AG04449 (cell line): ENCODE results near the gene FDXACB1.
A peak's percentile ranks its signal among the peaks of the same experiment; 100 is the strongest.

Experiments used
- CTCF ChIA-PET: fragments of 350-600 bp; formaldehyde crosslinking; extraction: SDS; loops from one replicate; lab custom pipeline; 2021; ENCODE audit warnings: antibody characterized with exemption; lab: Yijun Ruan, JAX
- POLR2A ChIA-PET: fragments of 400-600, 350-600 bp; formaldehyde crosslinking; extraction: SDS; loops from one replicate; lab custom pipeline; 2020; ENCODE audit warnings: antibody characterized with exemption, inconsistent platforms; lab: Yijun Ruan, JAX
- DNase-seq: peaks from one replicate; pipeline ENCODE4 v3.0.0-alpha.2; 2010; ENCODE audit warnings: low read depth, low spot score
- H3K4me3 ChIP-seq: 2 replicates; pipeline ENCODE4 v1.5.1; 2011; ENCODE audit warnings: low read depth, mild to moderate bottlenecking, control low read depth, low read length
- TF ChIP-seq, protein P1 (sequence below): IDR thresholded peaks from one replicate; pipeline ENCODE4 v1.5.1; 2011; ENCODE audit warnings: mild to moderate bottlenecking, moderate library complexity, low read length, control low read depth, inconsistent platforms; ENCODE audit not compliant: insufficient read depth; ENCODE audit errors: missing control alignments

Gene FDXACB1

DNA sequence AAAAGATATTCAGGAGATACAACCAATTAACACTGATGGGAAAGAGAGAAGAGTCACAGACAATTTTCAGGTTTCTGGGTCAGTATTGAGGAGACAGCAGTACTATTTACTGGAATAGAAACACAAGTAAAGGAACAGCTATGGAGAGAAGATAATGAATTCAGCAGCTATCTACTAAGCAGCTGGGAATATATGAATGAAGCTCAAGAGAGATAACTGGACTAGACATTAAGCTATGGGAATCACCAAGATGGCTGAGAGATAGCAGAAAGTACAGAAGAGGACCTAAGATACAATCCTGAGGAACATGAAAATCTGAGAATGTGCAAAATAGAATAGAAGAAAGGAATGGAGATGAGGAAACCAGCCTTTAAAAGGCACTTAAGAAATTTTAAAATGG, 23.5 kb downstream of the FDXACB1 start:
- TF ChIP-seq, protein P1, sequence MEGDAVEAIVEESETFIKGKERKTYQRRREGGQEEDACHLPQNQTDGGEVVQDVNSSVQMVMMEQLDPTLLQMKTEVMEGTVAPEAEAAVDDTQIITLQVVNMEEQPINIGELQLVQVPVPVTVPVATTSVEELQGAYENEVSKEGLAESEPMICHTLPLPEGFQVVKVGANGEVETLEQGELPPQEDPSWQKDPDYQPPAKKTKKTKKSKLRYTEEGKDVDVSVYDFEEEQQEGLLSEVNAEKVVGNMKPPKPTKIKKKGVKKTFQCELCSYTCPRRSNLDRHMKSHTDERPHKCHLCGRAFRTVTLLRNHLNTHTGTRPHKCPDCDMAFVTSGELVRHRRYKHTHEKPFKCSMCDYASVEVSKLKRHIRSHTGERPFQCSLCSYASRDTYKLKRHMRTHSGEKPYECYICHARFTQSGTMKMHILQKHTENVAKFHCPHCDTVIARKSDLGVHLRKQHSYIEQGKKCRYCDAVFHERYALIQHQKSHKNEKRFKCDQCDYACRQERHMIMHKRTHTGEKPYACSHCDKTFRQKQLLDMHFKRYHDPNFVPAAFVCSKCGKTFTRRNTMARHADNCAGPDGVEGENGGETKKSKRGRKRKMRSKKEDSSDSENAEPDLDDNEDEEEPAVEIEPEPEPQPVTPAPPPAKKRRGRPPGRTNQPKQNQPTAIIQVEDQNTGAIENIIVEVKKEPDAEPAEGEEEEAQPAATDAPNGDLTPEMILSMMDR = no peak
- POLR2A ChIA-PET = no interaction called here
- no peak for DNase-seq
- CTCF ChIA-PET = interaction anchor here (0.9 to 8.0 kb wide), 5 partner anchors 8 to 19 kb away, joined by 3 to 51 read pairs (median 16); partner anchors contain the start of gene ALG9
- H3K4me3 ChIP-seq = no peak overlapping the region

DNA sequence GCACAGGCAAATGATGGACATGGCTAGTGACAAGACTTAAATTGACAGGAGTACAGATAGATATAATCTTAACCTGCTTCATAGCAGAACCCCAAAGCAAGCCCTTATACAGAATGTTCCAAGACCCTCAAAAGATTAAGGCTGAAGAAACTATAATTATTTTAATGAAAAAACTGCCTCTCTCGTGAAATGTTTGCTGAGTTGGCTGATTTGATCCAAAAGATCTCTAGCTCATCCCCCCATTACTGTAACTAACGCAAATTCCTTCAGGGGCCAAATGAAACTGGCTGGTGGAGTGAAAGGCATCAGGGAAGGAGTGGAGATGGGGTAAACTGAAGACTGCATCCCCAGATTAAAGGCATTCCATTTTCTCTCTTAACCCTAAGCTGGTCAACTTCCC, 26.9 kb downstream of the FDXACB1 start:
- POLR2A ChIA-PET = no interaction called here
- CTCF ChIA-PET = interaction anchor here (0.6 to 8.0 kb wide), 13 partner anchors 9 to 573 kb away, joined by 3 to 51 read pairs (median 4); no protein-coding TSS in a partner anchor
- DNase-seq = no peak
- TF ChIP-seq, protein P1 = no peak
- no peak overlapping the region for H3K4me3 ChIP-seq

DNA sequence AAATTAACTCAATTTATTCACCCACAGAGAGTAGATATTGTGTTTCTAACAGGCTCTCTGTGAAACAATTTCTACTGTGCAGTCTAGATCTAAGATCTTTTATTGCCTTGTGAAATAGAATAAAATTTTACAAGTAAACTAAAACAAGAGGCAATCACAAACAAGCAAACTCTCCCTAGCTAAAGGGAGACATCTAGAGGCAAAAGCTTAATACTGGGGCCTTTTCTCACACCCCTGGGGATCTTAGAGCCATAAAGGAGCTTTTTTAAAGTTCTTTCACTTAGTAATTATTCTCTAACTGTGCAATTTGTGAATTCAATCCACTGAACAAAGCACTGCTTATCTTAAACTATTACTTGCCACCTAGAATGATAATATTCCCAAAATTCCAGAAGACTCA, 27.3 kb downstream of the FDXACB1 start:
- ChIA-PET CTCF (interaction anchor here (0.6 to 8.0 kb wide), 19 partner anchors 8 to 572 kb away, joined by 3 to 51 read pairs (median 4); no protein-coding TSS in a partner anchor), POLR2A (interaction anchor here (1.4 kb wide), 1 partner anchor 20 kb away, joined by 4 read pairs; the partner anchor contains the start of gene ALG9)
- TF ChIP-seq, protein P1 = peak; percentile 35
- H3K4me3 ChIP-seq = no peak overlapping the region
- no peak for DNase-seq

DNA sequence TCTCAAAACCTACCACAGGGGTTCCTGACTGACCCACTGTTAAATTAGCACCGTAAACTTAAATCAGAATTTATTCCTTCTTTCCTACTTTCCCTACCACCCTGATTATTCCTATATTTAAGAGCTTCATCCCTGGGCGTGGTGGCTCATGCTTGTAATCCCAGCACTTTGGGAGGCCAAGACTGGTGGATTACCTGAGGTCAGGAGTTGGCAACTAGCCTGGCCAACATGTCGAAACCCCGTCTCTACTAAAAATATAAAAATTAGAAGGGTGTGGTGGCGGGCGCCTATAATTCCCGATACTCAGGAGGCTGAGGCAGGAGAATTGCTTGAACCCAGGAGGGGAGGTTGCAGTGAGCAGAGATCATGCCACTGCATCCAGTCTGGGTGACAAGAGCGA, 27.9 kb downstream of the FDXACB1 start:
- POLR2A ChIA-PET = interaction anchor here (1.4 kb wide), 1 partner anchor 20 kb away, joined by 4 read pairs; the partner anchor contains the start of gene ALG9
- TF ChIP-seq, protein P1 = no peak
- CTCF ChIA-PET = interaction anchor here (0.8 to 8.0 kb wide), 16 partner anchors 8 to 397 kb away, joined by 3 to 51 read pairs (median 4); no protein-coding TSS in a partner anchor
- H3K4me3 ChIP-seq = no peak overlapping the region
- DNase-seq = no peak

DNA sequence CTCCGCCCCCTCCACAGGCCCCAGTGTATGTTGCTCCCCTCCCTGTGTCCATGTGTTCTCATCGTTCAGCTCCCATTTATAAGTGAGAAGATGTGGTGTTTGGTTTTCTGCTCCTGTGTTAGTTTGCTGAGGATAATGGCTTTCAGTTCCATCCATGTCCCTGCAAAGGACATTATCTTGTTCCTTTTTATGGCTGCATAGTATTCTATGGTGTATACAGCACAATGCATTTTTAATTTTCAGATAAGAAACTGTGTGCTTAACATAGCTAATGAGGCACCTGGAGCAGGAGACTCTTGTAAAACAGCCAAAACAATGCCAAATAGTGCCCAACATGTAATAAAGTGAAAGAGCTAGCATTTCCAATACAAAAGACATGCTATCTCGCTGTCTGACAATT, 29.3 kb downstream of the FDXACB1 start:
- H3K4me3 ChIP-seq = no peak overlapping the region
- ChIA-PET POLR2A (no interaction called here), CTCF (interaction anchor here (1.0 to 3.2 kb wide), 6 partner anchors 10 to 264 kb away, joined by 3 to 14 read pairs (median 4); no protein-coding TSS in a partner anchor)
- no peak for DNase-seq
- TF ChIP-seq, protein P1 = no peak

DNA sequence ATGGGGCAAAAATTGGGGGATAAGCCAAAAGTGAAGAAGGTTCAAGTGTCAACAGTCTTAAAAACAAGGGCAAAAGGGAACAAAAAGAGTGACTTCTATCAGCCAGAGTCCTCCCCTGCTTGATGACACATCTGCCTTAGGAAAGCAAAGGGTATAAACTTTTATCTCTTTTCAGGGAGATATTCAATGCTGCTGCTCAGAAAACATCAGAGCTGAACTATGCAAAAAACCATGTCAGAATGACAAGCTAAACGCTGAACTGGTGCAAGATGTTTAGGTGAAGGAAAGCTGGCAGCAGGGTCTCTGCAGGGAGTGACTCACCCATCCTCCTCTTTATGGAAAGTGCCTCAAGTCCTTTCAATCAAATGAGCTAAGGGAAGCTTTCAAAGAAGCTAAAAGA, 32.3 kb downstream of the FDXACB1 start:
- POLR2A ChIA-PET = interaction anchor here (0.7 to 1.0 kb wide), 3 partner anchors 11 to 274 kb away, joined by 3 to 4 read pairs (median 3); no protein-coding TSS in a partner anchor
- CTCF ChIA-PET = interaction anchor here (0.5 to 7.6 kb wide), 16 partner anchors 9 to 392 kb away, joined by 3 to 66 read pairs (median 4); no protein-coding TSS in a partner anchor
- DNase-seq = no peak

More for the DNA sequence above, 32.3 kb downstream of the FDXACB1 start:
- TF ChIP-seq, protein P1 = no peak
- no peak overlapping the region for H3K4me3 ChIP-seq
